Measurements from ENCODE around the gene MCC. TPM values are rescaled to one million over a fixed set of nuclear protein-coding genes. Genes with fewer than 3 reads are reported as not detected.

Gene MCC
- total RNA-seq, 4 donors from 2014 or later = 57.7 to 91.5 (median 76.0) TPM

GRCh38 chr5:113434889-113435288, 53.4 kb downstream of the MCC start, which contains the start of gene TSSK1B:
Gene TSSK1B, minus strand, starts transcription at chr5:113434989. Its CDS starts 150 bp downstream, at chr5:113434839.
- intact Hi-C loops (cut with DNase I; ENCODE audit: low total_unique reads) = no loop called here
- DNase-seq (ENCODE audit: low spot score in 2 of 2) = no peak
- H3K4me3 ChIP-seq (ENCODE audit: low read depth, poor library complexity, severe bottlenecking) = no peak within 1 kb of the TSS
- WGBS, 2 donors = 78 to 83% methylated on average over 3 of the region's 3 CpGs
- TF ChIP-seq POLR2A (IDR thresholded peaks at IDR 0.05) (no peak), CTCF (IDR thresholded peaks at IDR 0.05) (no peak)

- intact Hi-C loops (cut with DNase I; ENCODE audit: low total_unique reads) = no loop called here
- 94 to 97% methylated on average over 34 to 36 of the region's 38 CpGs for WGBS, 2 donors
- DNase-seq (ENCODE audit: low spot score in 2 of 2) = no peak
- TF ChIP-seq CTCF (IDR thresholded peaks at IDR 0.05) (no peak), POLR2A (IDR thresholded peaks at IDR 0.05) (no peak)
- H3K4me3 ChIP-seq (ENCODE audit: low read depth, poor library complexity, severe bottlenecking) = no peak overlapping the region
Observed at GRCh38 chr5:113433862-113434612, 54.2 kb downstream of the MCC start.

GRCh38 chr5:113433071-113433470, 55.2 kb downstream of the MCC start:
- no peak for TF ChIP-seq POLR2A (IDR thresholded peaks at IDR 0.05)
- TF ChIP-seq CTCF (IDR thresholded peaks at IDR 0.05) = no peak
- WGBS, 2 donors = 92 to 95% methylated on average over 21 of the region's 21 CpGs
- intact Hi-C loops (cut with DNase I; ENCODE audit: low total_unique reads) = no loop called here
- no peak overlapping the region for H3K4me3 ChIP-seq (ENCODE audit: low read depth, poor library complexity, severe bottlenecking)
- no peak for DNase-seq (ENCODE audit: low spot score in 2 of 2)

GRCh38 chr5:113427871-113428574, 60.2 kb downstream of the MCC start:
- WGBS, 2 donors = 29 to 38% methylated on average over 3 of the region's 3 CpGs
- DNase-seq (ENCODE audit: low spot score in 2 of 2) = no peak
- no peak for TF ChIP-seq POLR2A (IDR thresholded peaks at IDR 0.05)
- no peak for TF ChIP-seq CTCF (IDR thresholded peaks at IDR 0.05)
- intact Hi-C loops (cut with DNase I; ENCODE audit: low total_unique reads) = no loop called here
- H3K4me3 ChIP-seq (ENCODE audit: low read depth, poor library complexity, severe bottlenecking) = no peak overlapping the region

GRCh38 chr5:113425909-113426308, 62.3 kb downstream of the MCC start:
- DNase-seq (ENCODE audit: low spot score in 2 of 2) = no peak
- TF ChIP-seq CTCF (IDR thresholded peaks at IDR 0.05) (no peak), POLR2A (IDR thresholded peaks at IDR 0.05) (no peak)
- WGBS, 2 donors = 44 to 51% methylated on average over 3 of the region's 3 CpGs

More at GRCh38 chr5:113425909-113426308, 62.3 kb downstream of the MCC start:
- no peak overlapping the region for H3K4me3 ChIP-seq (ENCODE audit: low read depth, poor library complexity, severe bottlenecking)
- intact Hi-C loops (cut with DNase I; ENCODE audit: low total_unique reads) = no loop called here
